GM18951 (cell line): ENCODE measurements around the gene ANKRD62.

ENCODE experiments used
- POLR2A ChIP-seq: IDR thresholded peaks from 4 replicates; pipeline ENCODE4 v1.6.1; 2011; ENCODE audit warnings: mild to moderate bottlenecking; ENCODE audit not compliant: insufficient read length, insufficient read depth; ENCODE audit errors: extremely low read depth
- in situ Hi-C: fragments of 300-500 bp; cut with MboI; formaldehyde crosslinking; loops from one replicate; pipeline ENCODE4 v1.12.0; 2022; ENCODE audit warnings: low sequenced_read_pairs, mixed read lengths, inconsistent platforms; ENCODE audit not compliant: unreplicated experiment

Gene ANKRD62

GRCh38 chr18:12074736-12075135 is 18.9 kb upstream of the ANKRD62 start:
- in situ Hi-C loops = loop anchor here (25.0 kb wide), 1 partner anchor 163 kb away; no protein-coding TSS in a partner anchor
- TF ChIP-seq POLR2A = no peak

GRCh38 chr18:12076424-12077140 is 17.1 kb upstream of the ANKRD62 start:
- no peak for TF ChIP-seq POLR2A
- in situ Hi-C loops = loop anchor here (25.0 kb wide), 1 partner anchor 161 kb away; no protein-coding TSS in a partner anchor

- in situ Hi-C loops = loop anchor here (25.0 kb wide), 1 partner anchor 159 kb away; no protein-coding TSS in a partner anchor
Observed at GRCh38 chr18:12077994-12078393, 15.6 kb upstream of the ANKRD62 start.

GRCh38 chr18:12079491-12080237 is 14.0 kb upstream of the ANKRD62 start:
- in situ Hi-C loops = loop anchor here (25.0 kb wide), 1 partner anchor 158 kb away; no protein-coding TSS in a partner anchor
- no peak for TF ChIP-seq POLR2A

GRCh38 chr18:12085136-12085535 is 8.5 kb upstream of the ANKRD62 start:
- TF ChIP-seq POLR2A = no peak
- in situ Hi-C loops = loop anchor here (25.0 kb wide), 1 partner anchor 152 kb away; no protein-coding TSS in a partner anchor

GRCh38 chr18:12085786-12086185 is 7.9 kb upstream of the ANKRD62 start:
- TF ChIP-seq POLR2A = no peak
- in situ Hi-C loops = loop anchor here (25.0 kb wide), 1 partner anchor 152 kb away; no protein-coding TSS in a partner anchor

- TF ChIP-seq POLR2A = no peak
- in situ Hi-C loops = loop anchor here (25.0 kb wide), 1 partner anchor 151 kb away; no protein-coding TSS in a partner anchor
Observed at GRCh38 chr18:12086249-12086648, 7.4 kb upstream of the ANKRD62 start.

GRCh38 chr18:12086677-12087470 is 6.8 kb upstream of the ANKRD62 start:
- in situ Hi-C loops = loop anchor here (25.0 kb wide), 1 partner anchor 150 kb away; no protein-coding TSS in a partner anchor

GRCh38 chr18:12087471-12088025 is 6.1 kb upstream of the ANKRD62 start:
- in situ Hi-C loops = loop anchor here (25.0 kb wide), 1 partner anchor 150 kb away; no protein-coding TSS in a partner anchor
- TF ChIP-seq POLR2A = no peak

More at GRCh38 chr18:12086677-12087470, 6.8 kb upstream of the ANKRD62 start:
- no peak for TF ChIP-seq POLR2A

GRCh38 chr18:12088096-12088495 is 5.5 kb upstream of the ANKRD62 start:
- no peak for TF ChIP-seq POLR2A
- in situ Hi-C loops = loop anchor here (25.0 kb wide), 1 partner anchor 149 kb away; no protein-coding TSS in a partner anchor

GRCh38 chr18:12088731-12089375 is 4.8 kb upstream of the ANKRD62 start:
- in situ Hi-C loops = loop anchor here (25.0 kb wide), 1 partner anchor 148 kb away; no protein-coding TSS in a partner anchor
- TF ChIP-seq POLR2A = no peak
